Measurements from ENCODE around the gene PRAMEF6.
"Not testable (repeated sequence)": the region's sequence is repeated elsewhere in the genome, so short reads cannot be mapped to it uniquely, and the experiment has no call there.

PRAMEF6 gene

GRCh38 chr1:12947480-12947879 is at the start of gene PRAMEF6:
TSS of gene PRAMEF6 (minus strand) at chr1:12947580. CDS start at chr1:12942518, 5,062 bp downstream.
- not testable (repeated sequence) for DNase-seq

GRCh38 chr1:12924368-12924767 is 23.0 kb downstream of the PRAMEF6 start:
- DNase-seq, result not testable (repeated sequence)

- DNase-seq, result not testable (repeated sequence)
Measured at GRCh38 chr1:12921749-12922148, 25.6 kb downstream of the PRAMEF6 start.

- DNase-seq, result not testable (repeated sequence)
Measured at GRCh38 chr1:12916310-12916709, 31.1 kb downstream of the PRAMEF6 start, which contains the start of gene PRAMEF7. TSS of gene PRAMEF7 (plus strand) at chr1:12916610. CDS start at chr1:12917693, 1,083 bp downstream.

GRCh38 chr1:12903793-12904572 is 43.4 kb downstream of the PRAMEF6 start:
- DNase-seq, result not testable (repeated sequence)

GRCh38 chr1:12899186-12899585 is 48.2 kb downstream of the PRAMEF6 start:
- not testable (repeated sequence) for DNase-seq

- not testable (repeated sequence) for DNase-seq
Measured at GRCh38 chr1:12898170-12898569, 49.2 kb downstream of the PRAMEF6 start, which contains the start of gene PRAMEF10. TSS of gene PRAMEF10 (minus strand) at chr1:12898270. CDS start at chr1:12895847, 2,423 bp downstream.
